22Rv1 (cell line): ENCODE data around the gene CPLX1.

Experiments used
- ZFX ChIP-seq: fragments of 450-650 bp; IDR thresholded peaks from 2 replicates; pipeline ENCODE4 v1.6.1; 2017; ENCODE audit warnings: antibody characterized with exemption, borderline replicate concordance
- TF ChIP-seq, protein P1 (sequence below): fragments of 450-650 bp; IDR thresholded peaks from 2 replicates; pipeline ENCODE4 v1.5.1; 2017; ENCODE audit warnings: mild to moderate bottlenecking

- TF ChIP-seq, protein P1, sequence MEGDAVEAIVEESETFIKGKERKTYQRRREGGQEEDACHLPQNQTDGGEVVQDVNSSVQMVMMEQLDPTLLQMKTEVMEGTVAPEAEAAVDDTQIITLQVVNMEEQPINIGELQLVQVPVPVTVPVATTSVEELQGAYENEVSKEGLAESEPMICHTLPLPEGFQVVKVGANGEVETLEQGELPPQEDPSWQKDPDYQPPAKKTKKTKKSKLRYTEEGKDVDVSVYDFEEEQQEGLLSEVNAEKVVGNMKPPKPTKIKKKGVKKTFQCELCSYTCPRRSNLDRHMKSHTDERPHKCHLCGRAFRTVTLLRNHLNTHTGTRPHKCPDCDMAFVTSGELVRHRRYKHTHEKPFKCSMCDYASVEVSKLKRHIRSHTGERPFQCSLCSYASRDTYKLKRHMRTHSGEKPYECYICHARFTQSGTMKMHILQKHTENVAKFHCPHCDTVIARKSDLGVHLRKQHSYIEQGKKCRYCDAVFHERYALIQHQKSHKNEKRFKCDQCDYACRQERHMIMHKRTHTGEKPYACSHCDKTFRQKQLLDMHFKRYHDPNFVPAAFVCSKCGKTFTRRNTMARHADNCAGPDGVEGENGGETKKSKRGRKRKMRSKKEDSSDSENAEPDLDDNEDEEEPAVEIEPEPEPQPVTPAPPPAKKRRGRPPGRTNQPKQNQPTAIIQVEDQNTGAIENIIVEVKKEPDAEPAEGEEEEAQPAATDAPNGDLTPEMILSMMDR, result no peak
- no peak for TF ChIP-seq ZFX
Observed at GRCh38 chr4:744212-744841, 81.6 kb downstream of the CPLX1 start.
